NOMO-1 treated with dmso at 0.1 percent for 144 hours (cell line): ENCODE data around the gene NGEF.
"Not testable (repeated sequence)": the region's sequence is repeated elsewhere in the genome, so short reads cannot be mapped to it uniquely, and the experiment has no call there.

ENCODE experiments used
- DNase-seq: peaks from one replicate; lab custom pipeline; 2025; ENCODE audit not compliant: unreplicated experiment; lab: John Stamatoyannopoulos, UW

The NGEF gene

DNA sequence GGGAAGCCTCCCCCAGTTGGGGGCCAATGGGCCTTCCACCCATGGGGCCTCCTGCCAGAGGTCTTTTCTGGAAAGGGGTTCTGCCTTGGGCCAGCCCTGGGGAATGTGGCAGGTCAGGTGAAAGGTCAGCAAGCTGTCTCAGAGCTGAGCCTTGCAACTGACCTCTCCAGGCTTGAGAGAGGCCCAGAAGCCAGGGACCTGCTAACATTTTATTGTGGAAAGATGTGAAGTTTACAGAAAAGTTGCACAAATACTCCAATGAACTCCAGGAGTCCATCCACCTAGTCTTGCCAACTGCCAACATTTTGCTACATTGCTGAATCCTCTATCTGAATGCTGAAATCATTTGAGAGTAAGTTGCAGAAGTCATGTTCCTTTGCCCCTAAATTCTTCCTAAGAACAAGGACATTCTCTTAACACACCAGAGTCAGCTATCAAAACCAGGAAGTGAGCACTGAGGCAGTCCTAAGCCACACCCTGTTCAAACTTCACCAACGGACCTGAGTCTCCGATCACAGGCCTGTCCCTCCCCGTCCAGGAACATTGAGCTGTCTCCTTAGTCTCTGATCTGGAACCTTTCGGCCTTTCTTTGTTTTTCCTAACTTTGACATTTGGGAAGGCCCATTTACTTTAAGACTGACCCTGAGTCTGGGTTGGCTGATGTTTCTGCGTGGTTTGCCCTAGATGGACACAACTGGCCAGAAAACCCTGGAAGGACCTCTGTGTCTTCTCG is 139.0 kb downstream of the NGEF start:
- DNase-seq, result peak; percentile 85

DNA sequence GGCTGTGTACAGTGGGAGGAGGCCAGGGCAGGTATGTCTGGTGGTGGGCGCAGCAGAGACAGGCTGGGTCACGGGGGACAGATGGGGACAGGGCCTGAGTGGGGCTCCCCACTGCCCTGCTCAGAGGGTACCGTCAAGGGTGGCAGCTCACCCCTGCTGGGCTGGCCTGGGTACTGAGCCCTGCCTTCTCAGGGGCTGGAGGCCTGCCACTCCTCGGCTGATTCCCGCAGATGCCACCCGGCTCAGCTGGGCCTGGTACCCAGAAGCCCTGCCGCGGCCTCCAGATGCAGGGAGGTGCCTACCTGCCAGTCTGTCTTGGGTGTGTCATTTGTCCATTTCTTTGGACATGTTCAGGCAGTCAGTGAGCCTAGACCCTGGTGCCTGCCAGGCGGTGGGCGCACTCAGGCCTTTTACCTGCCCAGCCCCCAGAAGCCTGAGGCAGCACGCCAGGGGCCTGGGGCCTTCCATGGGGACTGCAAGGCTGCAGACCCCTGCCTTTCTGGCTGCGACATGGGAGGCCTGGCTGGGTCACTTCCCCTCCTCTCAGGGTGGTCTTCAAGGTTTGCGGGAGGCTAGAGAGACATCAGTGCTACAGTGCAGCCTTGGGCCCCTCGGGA is 139.7 kb downstream of the NGEF start:
- no peak for DNase-seq

DNA sequence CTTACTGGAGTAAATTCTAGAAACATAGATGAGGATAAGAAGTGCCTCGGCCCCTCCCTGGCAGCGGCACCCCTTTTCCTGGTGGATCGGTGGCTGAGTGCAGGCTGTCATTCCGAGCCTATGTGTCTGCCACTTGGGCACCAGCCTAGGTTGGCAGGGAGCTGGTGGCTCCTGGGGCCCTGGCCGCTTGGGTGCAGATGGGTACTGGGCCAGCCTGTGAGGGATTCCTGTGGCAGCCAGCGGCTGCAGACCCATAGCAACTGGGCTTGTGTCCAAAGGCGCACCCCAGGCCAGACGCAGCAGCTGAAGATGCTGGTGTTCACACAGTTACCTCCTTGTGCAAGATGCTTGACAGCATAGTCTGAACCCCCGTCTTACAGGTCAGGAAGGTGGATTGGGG is 140.2 kb downstream of the NGEF start:
- DNase-seq, result no peak

DNA sequence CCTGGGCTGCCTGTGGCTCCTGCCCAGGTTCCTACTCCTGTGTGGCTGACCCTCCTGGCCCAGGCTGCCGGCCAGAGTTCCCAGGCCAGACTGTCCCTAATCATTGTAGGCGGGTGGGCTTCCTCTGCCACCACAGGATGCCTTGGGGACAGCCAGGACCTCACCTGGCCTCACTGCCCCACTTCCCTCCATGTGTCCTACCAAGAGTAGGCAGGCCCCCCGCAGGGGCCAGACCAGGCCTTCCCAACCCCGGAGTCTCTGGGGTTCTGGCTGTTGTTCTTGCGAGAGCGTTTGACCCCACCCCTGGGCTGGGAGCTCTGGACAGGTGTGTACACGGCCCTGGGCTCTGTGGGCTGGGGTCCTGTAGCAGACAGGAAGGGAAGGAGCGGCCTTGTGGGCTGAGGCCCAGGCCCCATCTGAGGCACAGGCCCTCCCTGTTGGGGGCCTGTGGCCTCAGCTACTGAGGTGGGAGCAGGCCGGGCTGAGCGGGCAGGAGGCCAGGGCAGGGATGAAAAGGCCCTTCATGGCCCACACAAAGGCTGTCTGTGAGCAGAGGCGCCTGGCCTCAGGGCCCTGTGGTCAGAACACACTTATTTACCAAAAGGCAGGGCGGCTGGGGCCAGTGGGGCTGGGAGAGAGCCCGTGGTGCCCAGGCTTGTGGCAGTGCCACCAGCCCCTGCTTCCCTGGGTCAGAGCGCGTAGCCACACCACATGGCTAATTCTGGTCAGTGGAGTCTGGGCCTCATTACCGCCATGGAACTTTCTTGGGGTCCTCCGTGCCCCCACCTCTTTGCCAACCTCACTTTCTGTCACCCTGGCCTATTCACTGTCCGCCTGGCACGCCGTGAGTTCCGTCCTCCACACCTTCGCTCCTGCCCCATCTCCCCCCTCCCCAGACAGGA is 141.0 kb downstream of the NGEF start:
- no peak for DNase-seq

DNA sequence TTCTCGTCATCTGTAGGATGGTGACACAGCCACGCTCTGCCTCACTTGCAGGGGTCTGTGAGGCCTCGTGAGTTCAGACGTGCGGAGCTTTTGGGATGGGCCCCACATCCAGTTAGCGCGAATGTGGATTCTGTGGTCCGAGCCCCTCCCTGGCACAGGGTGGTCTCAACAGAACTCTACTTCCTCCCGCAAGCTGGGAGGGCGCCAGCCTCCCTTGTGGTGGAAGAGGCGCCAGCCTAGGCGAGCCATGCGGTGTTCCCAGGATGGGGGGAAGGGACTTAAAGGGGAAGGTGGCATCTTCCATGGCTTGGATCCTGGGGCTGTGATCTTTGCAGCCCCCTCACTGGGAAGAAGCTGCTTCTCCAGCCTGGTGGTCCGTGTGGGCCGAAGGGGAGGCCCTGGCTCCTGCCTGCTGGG is 141.6 kb downstream of the NGEF start:
- no peak for DNase-seq

DNA sequence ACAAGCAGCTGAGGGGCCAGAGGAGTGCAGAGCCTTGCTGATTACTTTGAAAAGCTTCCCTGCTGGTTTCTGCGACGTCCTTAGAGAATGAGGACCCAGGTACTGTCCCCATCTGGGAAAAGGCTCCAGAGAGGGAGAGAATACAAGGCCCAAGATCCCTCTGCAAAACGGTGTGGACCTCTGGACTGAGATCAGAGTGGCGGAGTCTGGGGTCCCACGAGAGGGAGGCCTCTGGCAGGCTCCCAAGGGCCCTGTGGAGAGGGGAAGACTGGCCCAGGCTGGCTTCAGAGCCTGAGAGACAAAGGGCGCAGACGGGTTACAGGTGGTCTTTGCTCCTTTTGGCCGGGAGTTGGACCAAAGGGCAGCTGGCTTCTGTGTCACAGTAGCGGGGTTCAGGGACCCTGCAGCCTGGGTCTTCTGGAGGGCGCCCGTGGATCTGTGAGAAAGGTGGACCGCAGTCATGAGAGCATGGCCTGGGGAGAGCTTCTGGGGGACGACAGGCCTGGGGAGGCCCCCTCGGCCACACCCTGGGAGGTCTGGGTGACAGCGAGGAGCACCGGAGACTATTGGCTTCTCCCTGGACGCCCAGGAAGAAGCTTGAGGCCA is 142.2 kb downstream of the NGEF start:
- no peak for DNase-seq

DNA sequence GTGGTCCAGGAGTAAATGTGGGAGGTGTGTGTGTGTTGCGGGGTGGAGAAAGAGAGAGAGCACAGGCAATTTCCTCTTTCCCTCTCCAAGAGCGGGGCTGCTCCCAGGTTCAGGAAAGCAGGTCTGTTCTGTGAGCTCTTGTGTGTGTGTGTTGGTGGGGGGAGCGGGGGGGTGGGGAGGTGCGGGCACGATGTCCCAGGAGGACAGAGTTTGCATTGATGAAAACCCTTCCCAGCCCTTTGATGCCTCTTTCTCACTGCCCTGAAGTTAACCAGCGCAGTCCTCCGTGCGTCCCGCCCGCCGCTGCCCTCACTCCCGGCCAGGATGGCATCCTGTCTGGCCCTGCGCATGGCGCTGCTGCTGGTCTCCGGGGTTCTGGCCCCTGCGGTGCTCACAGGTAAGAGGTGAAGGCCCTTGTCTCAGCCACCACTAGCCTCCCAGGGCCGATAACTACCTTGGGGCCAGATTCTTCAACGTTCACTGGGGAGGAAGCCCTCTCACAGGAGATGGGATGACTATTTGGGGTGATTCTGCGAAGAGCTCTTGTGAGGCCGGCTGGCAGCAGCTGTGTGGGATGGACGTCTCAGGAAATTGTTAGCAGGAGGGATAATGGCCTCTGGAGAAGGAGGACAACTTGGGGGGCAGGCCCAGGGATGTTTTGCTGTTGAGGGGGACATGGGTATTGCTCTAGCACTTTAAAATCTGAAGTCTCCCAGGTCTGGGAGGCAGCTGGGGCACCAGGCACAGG is 142.9 kb downstream of the NGEF start, which contains the start of gene SNORC:
SNORC (plus strand) TSS at position 247 of the 748 bp plus-strand sequence; CDS start at position 325, 78 bp downstream.
- no peak for DNase-seq

DNA sequence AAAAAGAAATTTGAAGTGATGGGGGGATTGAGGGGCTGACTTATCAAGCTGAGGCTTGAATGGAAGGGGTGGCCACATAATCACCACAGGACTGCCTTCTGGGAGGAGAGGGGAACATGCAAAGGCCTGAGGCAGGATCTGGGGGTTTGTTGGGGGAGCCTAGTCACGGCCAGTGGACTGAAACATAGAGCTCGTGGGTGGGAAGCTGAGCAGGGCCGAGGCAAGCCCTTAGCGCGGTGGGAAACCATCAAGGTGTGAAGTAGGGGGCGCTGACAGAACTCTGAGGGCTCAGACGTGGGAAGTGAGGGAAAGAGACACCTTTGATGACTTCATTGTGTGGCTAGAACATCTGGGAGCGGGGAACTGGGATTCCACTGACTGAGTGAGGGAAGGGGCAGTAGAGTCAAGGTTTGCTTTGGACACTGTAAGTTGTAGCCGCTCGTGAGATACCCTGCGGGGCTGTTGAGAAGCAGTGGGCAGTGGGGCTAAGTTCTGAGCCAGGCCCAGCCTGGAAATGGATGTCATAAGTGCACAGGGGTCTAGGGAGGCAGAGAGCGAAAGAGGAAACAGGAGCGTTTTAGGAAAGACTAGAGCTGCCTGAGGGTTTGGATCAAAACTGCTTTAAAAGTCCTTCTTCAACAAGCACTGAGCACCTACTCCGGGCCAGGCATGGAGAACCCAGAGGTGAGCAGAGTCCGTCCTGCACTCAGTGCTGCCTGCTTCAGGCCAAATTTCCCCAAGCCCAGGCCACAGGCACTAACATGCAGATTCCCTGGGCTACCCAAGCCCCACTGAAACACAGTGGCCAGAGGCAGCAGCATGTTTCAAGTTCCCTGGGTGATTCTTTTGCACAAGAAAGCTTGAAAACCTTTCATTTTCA is 143.7 kb downstream of the NGEF start:
- DNase-seq, result no peak

DNA sequence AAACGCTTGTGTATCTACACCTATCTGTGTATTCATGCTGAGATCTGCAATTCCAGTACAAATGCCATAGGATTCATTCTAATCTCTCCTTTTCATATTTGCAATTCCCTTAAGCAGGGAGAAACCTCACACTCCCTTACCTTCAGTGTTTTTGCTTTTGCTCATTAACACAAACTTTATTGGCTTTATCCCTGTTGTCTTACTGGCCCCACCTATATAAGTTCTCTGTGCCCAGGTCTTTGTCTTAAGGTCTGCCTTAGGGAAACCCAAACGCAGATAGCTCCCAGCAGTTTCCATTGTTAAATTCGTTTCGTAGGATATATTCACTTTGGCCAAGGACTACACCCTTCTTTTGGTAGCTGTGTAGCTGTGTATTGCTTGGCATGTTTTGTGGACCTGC is 147.0 kb downstream of the NGEF start:
- DNase-seq, result no peak

DNA sequence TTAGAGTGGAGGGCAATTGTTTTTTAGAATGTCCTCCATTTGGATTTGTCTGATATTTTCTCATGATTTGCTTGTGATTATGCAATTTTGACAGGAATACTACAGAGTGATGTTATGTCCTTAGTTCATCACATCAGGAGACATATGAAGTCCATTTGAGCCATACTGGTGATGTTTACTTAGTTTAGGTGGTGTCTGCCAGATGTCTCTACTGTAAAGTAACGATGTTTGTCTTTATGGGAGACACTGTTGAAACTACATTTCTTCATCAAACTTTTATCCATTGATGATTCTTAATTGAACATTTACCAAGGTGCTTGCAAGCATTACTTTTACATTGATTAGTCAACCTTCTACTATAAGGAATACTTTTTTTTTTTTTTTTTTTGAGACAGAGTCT is 147.9 kb downstream of the NGEF start:
- DNase-seq, result no peak

DNA sequence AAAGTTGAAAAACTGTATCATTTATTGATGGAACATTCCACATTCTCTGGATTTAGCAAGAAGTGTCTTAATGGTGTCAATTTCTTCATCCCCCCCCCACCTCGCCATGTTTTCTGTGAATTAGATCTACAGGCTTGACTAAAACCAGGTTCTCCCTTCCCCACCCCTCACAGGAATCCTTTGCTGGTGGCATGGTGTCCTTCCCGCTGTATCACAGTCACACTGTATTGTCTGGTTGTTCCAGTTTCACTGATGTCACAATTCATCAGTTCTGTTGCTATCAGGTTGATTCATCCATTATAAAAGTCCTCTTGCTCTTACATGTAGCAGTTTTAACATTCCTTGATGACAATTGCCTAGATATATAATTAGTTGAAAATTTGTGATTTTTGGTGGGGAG is 149.1 kb downstream of the NGEF start:
- DNase-seq, result no peak

DNA sequence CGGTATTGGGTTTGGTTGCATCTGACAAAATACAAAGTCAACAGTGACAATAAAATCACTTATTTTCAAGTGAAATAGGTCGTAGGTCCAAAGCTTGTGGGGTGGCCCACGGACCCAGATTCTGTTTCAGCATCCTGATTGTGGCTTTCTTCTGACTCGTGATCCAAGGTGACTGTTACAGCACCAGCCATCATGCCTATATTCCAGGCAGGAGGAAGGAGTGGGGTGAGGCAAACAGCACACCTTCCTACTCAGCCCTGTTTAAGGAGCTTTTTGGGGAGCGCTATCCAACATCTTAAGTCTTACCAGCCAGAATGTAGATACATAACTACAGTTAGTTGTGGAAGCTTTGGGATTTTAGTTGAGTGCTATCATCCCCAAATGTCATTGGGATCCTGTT is 151.7 kb downstream of the NGEF start:
- no peak for DNase-seq

DNA sequence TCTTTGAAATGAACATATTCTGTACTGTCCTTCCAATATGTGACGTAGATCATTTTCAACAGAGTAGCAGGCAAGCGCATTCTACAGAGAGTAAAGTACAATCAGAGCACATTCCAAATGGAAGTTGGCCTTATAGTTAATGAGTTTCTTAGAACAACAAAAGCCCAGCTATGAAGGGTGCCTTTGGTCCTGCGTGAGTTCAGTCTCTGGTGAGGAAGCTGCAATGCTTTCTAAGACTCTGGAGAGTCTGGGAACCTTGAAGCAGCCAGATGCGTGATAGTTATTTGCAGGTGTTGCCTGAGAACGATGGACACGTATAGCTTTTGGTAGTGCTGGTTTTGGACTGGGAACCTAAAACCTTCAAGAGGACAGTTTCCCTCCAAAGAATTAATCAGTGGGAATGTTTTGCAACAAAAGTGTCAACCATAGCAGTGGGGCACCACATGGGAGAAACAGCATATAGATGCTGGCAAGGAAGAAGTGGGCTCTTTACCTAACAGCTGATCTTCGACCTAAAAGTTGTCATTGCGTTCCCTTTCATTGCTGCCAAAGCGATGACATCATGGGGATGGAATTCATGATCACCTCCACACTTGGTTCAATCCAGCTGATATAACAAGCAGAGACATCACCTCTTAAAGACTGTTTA is 152.3 kb downstream of the NGEF start:
- no peak for DNase-seq

DNA sequence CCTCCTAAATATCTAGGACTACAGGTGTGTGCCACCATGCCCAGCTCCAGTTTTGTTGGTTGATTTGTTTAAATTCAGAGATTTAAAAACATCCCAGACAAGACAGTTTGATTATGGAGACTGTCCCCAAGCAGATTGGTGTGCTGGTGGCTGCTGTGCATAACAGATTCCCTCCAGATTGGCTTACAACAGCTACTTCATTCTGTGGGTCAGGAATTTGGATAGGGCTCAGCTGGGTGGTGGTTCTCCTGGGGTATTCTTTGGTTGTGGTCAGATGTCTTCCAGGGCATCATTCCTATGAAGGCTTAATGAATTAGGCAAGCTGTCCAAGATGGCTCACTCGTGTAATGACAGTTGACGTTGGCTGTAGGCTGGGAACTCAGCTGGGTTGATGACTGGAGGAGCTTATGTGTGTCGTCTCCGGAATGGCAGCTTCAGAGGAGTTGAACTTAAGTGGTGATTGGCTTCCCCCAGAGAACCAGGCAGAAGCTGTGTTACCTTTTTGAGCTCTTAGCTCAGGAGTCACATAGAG is 153.6 kb downstream of the NGEF start:
- no peak for DNase-seq

DNA sequence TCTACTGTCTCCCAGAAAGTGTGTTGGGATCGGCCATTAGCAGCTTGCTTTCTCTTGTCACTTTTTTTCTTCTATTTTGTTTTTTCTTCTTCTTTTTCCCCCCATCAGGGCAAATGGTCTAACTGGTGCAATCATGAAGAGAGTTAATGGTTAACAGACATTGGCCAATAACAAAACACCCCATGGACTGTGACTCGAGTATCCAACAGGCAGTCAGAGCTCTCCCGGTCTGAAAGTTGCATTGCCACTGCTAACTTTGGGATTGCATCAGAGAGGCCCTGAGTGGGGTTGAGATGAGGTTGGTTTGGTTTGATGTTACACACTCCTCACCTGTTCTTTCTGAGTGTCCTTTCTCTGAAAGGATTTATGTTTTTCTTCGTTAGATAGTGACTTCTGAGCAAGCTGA is 155.9 kb downstream of the NGEF start:
- DNase-seq, result no peak

DNA sequence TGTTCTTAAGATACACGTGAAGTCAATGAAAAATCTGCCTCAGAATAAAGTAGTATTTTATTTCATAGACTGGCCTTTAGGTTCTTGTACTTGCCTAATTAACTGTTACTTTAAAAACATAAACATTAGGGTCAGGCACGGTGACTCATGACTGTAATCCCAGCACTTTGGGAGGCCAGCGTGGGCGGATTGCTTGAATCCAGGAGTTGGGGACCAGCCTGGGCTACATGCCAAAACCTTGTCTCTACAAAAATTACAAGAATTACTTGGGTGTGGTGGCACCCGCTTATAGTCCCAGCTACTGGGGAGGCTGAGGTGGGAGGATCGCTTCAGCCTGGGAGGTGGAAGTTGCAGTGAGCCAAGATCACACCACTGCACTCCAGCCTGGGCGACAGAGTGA is 159.0 kb downstream of the NGEF start:
- no peak for DNase-seq

DNA sequence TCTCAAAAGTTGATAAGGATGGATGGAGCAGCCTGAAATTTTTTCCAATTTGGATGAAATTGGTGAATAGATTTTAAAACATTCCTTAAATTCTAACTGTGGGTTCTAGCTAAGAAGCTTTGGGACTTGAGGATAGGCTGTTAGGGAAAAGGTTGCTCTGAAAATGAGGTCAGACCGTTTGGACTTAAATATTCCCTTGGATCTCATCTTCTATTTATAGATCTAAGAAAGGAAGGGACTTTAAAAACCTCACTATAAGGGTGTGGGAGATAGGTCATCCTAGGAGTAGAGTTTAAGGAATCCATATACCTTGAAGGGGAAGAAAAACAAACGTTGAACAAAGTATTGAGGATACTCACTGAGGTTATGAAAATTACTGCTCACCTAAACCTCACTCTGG is 160.4 kb downstream of the NGEF start:
- DNase-seq, result no peak

DNA sequence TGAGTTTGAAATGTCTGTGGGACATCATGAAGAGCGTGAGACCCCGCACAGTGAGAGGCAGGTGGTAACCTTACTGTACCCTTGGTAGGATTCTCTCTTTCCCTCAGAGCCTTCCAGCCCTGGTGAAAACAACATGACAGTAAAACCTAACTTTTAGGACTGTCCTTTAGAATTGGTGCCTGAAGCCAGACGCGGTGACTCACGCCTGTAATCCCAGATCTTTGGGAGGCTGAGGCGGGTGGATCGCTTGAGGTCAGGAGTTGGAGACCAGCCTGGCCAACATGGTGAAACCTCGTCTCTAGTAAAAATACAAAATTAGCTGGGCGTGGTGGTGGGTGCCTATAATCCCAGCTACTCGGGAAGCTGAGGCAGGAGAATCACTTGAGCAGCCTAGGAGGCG is 161.0 kb downstream of the NGEF start:
- not testable (repeated sequence) for DNase-seq

DNA sequence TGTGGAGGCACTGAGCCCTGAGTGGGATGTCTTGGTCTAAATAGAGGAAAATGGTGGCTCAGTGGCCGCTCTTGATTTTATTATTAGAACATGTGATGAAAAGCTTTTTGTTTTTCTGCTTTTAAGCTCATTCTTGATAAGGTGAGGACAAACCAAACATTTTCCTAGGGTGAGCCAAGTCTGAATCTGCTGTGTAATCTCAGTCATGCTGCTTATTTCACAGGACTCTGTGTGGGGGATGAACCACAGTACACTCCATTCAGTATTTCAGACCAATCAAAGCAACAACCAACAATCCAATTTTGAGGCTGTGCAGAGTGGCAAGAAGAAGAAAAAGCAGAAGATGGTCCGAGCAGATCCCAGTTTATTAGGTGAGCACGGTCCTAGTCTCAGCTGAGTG is 163.0 kb downstream of the NGEF start:
- DNase-seq, result no peak
